Peyer's patch (tissue), 4 donors: ENCODE data around the gene C4orf51. TPM values are rescaled to one million over a fixed set of nuclear protein-coding genes. Genes with fewer than 3 reads are reported as not detected.
A peak's percentile ranks its signal among the peaks of the same experiment; 100 is the strongest.

ENCODE experiments used
- DNase-seq, 3 donors: peaks; one replicate each; pipeline ENCODE4 v3.0.0-alpha.2; 2017 to 2019
- H3K27ac ChIP-seq, 4 donors: fragments of 200-600 bp; sonication (generic); one replicate each; pipeline ENCODE4 v1.5.1; 2016 to 2019
- H3K27me3 ChIP-seq, 2 donors: fragments of 200-600 bp; sonication (generic); one replicate each; pipeline ENCODE4 v1.5.1; 2019
- H3K36me3 ChIP-seq, 3 donors: fragments of 200-600 bp; sonication (generic); one replicate each; pipeline ENCODE4 v1.5.1; 2016 to 2019
- H3K4me1 ChIP-seq, 4 donors: fragments of 200-600 bp; sonication (generic); one replicate each; pipeline ENCODE4 v1.5.1; 2016 to 2019
- H3K4me3 ChIP-seq, 4 donors: fragments of 200-600 bp; sonication (generic); 1 replicate in 3 of 4; 2 replicates in 1 of 4; pipeline ENCODE4 v1.5.1; 2016 to 2019; ENCODE audit warnings: mild to moderate bottlenecking in 1 of 4
- H3K9me3 ChIP-seq, 4 donors: fragments of 200-600 bp; sonication (generic); one replicate each; pipeline ENCODE4 v1.5.1; 2016 to 2019; ENCODE audit warnings: mild to moderate bottlenecking in 1 of 4
- CTCF ChIP-seq, 6 experiments: fragments of 450-650 bp in 4 of 6; fragments of 200-600 bp in 2 of 6; sonication (generic) in 1 of 6; IDR thresholded peaks; one replicate each; pipeline ENCODE4 v1.5.1; 2017 to 2019; ENCODE audit warnings: antibody characterized with exemption in 6 of 6, mild to moderate bottlenecking in 3 of 6, moderate library complexity in 1 of 6
- POLR2A ChIP-seq, 2 donors: fragments of 450-650 bp; IDR thresholded peaks; one replicate each; pipeline ENCODE4 v1.5.1; 2017; ENCODE audit warnings: antibody characterized with exemption in 2 of 2, mild to moderate bottlenecking in 2 of 2, moderate library complexity in 2 of 2
- total RNA-seq, 4 donors: library from RNA; depleted of rRNA; stranded (reverse); fragments of >200 nt; gene quantifications; one replicate each; pipeline ENCODE4 v1.1.0, GENCODE V29; 2016

The C4orf51 gene
- total RNA-seq, 4 donors from 2014 or later: not detected

GRCh38 chr4:145644699-145645098 lies 35.2 kb upstream of the C4orf51 start:
- H3K36me3 ChIP-seq: peaks cover 0 to 19% (median 0%) of the 10 kb centered on the region in 3 donors
- no peak for TF ChIP-seq POLR2A (IDR thresholded peaks at IDR 0.05)
- TF ChIP-seq CTCF (IDR thresholded peaks at IDR 0.05): no peak

GRCh38 chr4:145656156-145656555 lies 23.8 kb upstream of the C4orf51 start:
- peaks cover 0 to 47% (median 0%) of the 10 kb centered on the region in 3 donors for H3K36me3 ChIP-seq
- DNase-seq: no peak
- no peak for TF ChIP-seq POLR2A (IDR thresholded peaks at IDR 0.05)
- H3K4me3 ChIP-seq: no peak overlapping the region
- H3K4me1 ChIP-seq: no peaks in the 10 kb centered on the region
- H3K27me3 ChIP-seq: no peaks in the 10 kb centered on the region
- no peaks in the 10 kb centered on the region for H3K9me3 ChIP-seq
- no peak overlapping the region for H3K27ac ChIP-seq

More at GRCh38 chr4:145644699-145645098, 35.2 kb upstream of the C4orf51 start:
- Histone ChIP-seq H3K4me1 (no peaks in the 10 kb centered on the region), H3K4me3 (no peak overlapping the region), H3K27me3 (no peaks in the 10 kb centered on the region), H3K9me3 (no peaks in the 10 kb centered on the region), H3K27ac (no peak overlapping the region)
- DNase-seq: no peak

- Histone ChIP-seq H3K27ac (no peak overlapping the region), H3K9me3 (no peaks in the 10 kb centered on the region), H3K36me3 (peaks cover 0 to 25% (median 0%) of the 10 kb centered on the region in 3 donors), H3K4me3 (no peak overlapping the region), H3K4me1 (no peaks in the 10 kb centered on the region), H3K27me3 (no peaks in the 10 kb centered on the region)
- TF ChIP-seq CTCF (IDR thresholded peaks at IDR 0.05) (no peak), POLR2A (IDR thresholded peaks at IDR 0.05) (no peak)
- no peak for DNase-seq
Measured at GRCh38 chr4:145660064-145660463, 19.9 kb upstream of the C4orf51 start.

GRCh38 chr4:145663194-145663593 lies 16.8 kb upstream of the C4orf51 start:
- no peaks in the 10 kb centered on the region for H3K4me1 ChIP-seq
- no peak overlapping the region for H3K4me3 ChIP-seq
- H3K9me3 ChIP-seq: no peaks in the 10 kb centered on the region
- TF ChIP-seq CTCF (IDR thresholded peaks at IDR 0.05) (no peak), POLR2A (IDR thresholded peaks at IDR 0.05) (no peak)
- no peaks in the 10 kb centered on the region for H3K36me3 ChIP-seq
- DNase-seq: no peak
- H3K27me3 ChIP-seq: no peaks in the 10 kb centered on the region
- no peak overlapping the region for H3K27ac ChIP-seq

- no peaks in the 10 kb centered on the region for H3K9me3 ChIP-seq
Measured at GRCh38 chr4:145665773-145666172, 14.2 kb upstream of the C4orf51 start.

GRCh38 chr4:145670422-145670821 lies 9.5 kb upstream of the C4orf51 start:
- H3K27ac ChIP-seq: no peak overlapping the region
- TF ChIP-seq POLR2A (IDR thresholded peaks at IDR 0.05): no peak
- no peak for TF ChIP-seq CTCF (IDR thresholded peaks at IDR 0.05)
- no peaks in the 10 kb centered on the region for H3K27me3 ChIP-seq

More at GRCh38 chr4:145665773-145666172, 14.2 kb upstream of the C4orf51 start:
- TF ChIP-seq POLR2A (IDR thresholded peaks at IDR 0.05): no peak
- H3K27me3 ChIP-seq: no peaks in the 10 kb centered on the region
- H3K36me3 ChIP-seq: no peaks in the 10 kb centered on the region
- no peak for DNase-seq
- no peak overlapping the region for H3K4me3 ChIP-seq
- no peak overlapping the region for H3K27ac ChIP-seq
- H3K4me1 ChIP-seq: no peaks in the 10 kb centered on the region

GRCh38 chr4:145679520-145679919 lies 426 bp upstream of the C4orf51 start:
- H3K9me3 ChIP-seq: no peaks in the 10 kb centered on the region
- H3K27ac ChIP-seq: peak overlapping the region in 2 of 4 donors; percentile 2 to 36
- no peak for DNase-seq
- TF ChIP-seq CTCF (IDR thresholded peaks at IDR 0.05): no peak
- no peak for TF ChIP-seq POLR2A (IDR thresholded peaks at IDR 0.05)
- H3K27me3 ChIP-seq: no peaks in the 10 kb centered on the region
- no peaks in the 10 kb centered on the region for H3K36me3 ChIP-seq
- peaks cover 0 to 17% (median 0%) of the 10 kb centered on the region in 4 donors for H3K4me1 ChIP-seq
- H3K4me3 ChIP-seq: no peak overlapping the region

More at GRCh38 chr4:145670422-145670821, 9.5 kb upstream of the C4orf51 start:
- Histone ChIP-seq H3K4me1 (no peaks in the 10 kb centered on the region), H3K9me3 (no peaks in the 10 kb centered on the region), H3K4me3 (no peak overlapping the region), H3K36me3 (no peaks in the 10 kb centered on the region)
- no peak for DNase-seq
